Measurements from ENCODE around the gene UBAP1.
"Not testable (repeated sequence)": the region's sequence is repeated elsewhere in the genome, so short reads cannot be mapped to it uniquely, and the experiment has no call there.

UBAP1 gene

GRCh38 chr9:34178436-34179212 is at the start of gene UBAP1:
TSS of gene UBAP1 (plus strand) at chr9:34179043. CDS start at chr9:34220915, 41,872 bp downstream.
- DNase-seq: peak; percentile 95

- DNase-seq: no peak
Observed at GRCh38 chr9:34131571-34131970, 47.3 kb upstream of the UBAP1 start.

GRCh38 chr9:34133436-34133949 is 45.4 kb upstream of the UBAP1 start:
- no peak for DNase-seq

GRCh38 chr9:34134521-34134920 is 44.3 kb upstream of the UBAP1 start:
- no peak for DNase-seq

- not testable (repeated sequence) for DNase-seq
Observed at GRCh38 chr9:34138644-34139043, 40.2 kb upstream of the UBAP1 start.

GRCh38 chr9:34139477-34140146 is 39.2 kb upstream of the UBAP1 start:
- DNase-seq: no peak

GRCh38 chr9:34140853-34141252 is 38.0 kb upstream of the UBAP1 start:
- no peak for DNase-seq

- DNase-seq: no peak
Observed at GRCh38 chr9:34143116-34143515, 35.7 kb upstream of the UBAP1 start.

GRCh38 chr9:34145165-34145564 is 33.7 kb upstream of the UBAP1 start:
- no peak for DNase-seq

GRCh38 chr9:34151398-34151797 is 27.4 kb upstream of the UBAP1 start:
- no peak for DNase-seq

- DNase-seq: no peak
Observed at GRCh38 chr9:34154057-34154456, 24.8 kb upstream of the UBAP1 start.

- DNase-seq: no peak
Observed at GRCh38 chr9:34157318-34157717, 21.5 kb upstream of the UBAP1 start.

GRCh38 chr9:34157898-34158297 is 20.9 kb upstream of the UBAP1 start:
- DNase-seq: no peak

- DNase-seq: no peak
Observed at GRCh38 chr9:34158362-34158869, 20.4 kb upstream of the UBAP1 start.

- DNase-seq: no peak
Observed at GRCh38 chr9:34163434-34163833, 15.4 kb upstream of the UBAP1 start.

GRCh38 chr9:34169125-34169524 is 9.7 kb upstream of the UBAP1 start:
- DNase-seq: no peak

GRCh38 chr9:34170237-34170991 is 8.4 kb upstream of the UBAP1 start:
- no peak for DNase-seq

GRCh38 chr9:34171753-34172535 is 6.9 kb upstream of the UBAP1 start:
- DNase-seq: no peak

- DNase-seq: no peak
Observed at GRCh38 chr9:34176089-34176488, 2.8 kb upstream of the UBAP1 start.

- DNase-seq: no peak
Observed at GRCh38 chr9:34177593-34178435, 1.0 kb upstream of the UBAP1 start.

All from stimulated activated CD4-positive, alpha-beta T cell treated with anti-CD3 and anti-CD28 coated beads, Interleukin-4, amount 100 ng/mL, for 1 hour (primary cell).